ENCODE data around the gene OLIG2.

OLIG2 gene

DNA sequence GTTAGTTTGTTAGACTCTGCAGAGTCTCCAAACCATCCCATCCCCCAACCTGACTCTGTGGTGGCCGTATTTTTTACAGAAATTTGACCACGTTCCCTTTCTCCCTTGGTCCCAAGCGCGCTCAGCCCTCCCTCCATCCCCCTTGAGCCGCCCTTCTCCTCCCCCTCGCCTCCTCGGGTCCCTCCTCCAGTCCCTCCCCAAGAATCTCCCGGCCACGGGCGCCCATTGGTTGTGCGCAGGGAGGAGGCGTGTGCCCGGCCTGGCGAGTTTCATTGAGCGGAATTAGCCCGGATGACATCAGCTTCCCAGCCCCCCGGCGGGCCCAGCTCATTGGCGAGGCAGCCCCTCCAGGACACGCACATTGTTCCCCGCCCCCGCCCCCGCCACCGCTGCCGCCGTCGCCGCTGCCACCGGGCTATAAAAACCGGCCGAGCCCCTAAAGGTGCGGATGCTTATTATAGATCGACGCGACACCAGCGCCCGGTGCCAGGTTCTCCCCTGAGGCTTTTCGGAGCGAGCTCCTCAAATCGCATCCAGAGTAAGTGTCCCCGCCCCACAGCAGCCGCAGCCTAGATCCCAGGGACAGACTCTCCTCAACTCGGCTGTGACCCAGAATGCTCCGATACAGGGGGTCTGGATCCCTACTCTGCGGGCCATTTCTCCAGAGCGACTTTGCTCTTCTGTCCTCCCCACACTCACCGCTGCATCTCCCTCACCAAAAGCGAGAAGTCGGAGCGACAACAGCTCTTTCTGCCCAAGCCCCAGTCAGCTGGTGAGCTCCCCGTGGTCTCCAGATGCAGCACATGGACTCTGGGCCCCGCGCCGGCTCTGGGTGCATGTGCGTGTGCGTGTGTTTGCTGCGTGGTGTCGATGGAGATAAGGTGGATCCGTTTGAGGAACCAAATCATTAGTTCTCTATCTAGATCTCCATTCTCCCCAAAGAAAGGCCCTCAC lies at the start of gene OLIG2:
TSS of gene OLIG2 (plus strand) at position 447 of the 954 bp plus-strand sequence. CDS start 928 bp downstream, outside the sequence.
- TF ChIP-seq CTCF (IDR thresholded peaks at IDR 0.05; ENCODE audit: insufficient read depth, missing control alignments) = no peak
- FAIRE-seq (no peak), DNase-seq (ENCODE audit: insufficient read length, low spot score) (peak; percentile 97)

GRCh38 chr21:32976791-32977190 lies 48.9 kb upstream of the OLIG2 start:
- FAIRE-seq (no peak), DNase-seq (ENCODE audit: insufficient read length, low spot score) (no peak)
- no peak for TF ChIP-seq CTCF (IDR thresholded peaks at IDR 0.05; ENCODE audit: insufficient read depth, missing control alignments)

GRCh38 chr21:32977216-32977615 lies 48.5 kb upstream of the OLIG2 start:
- FAIRE-seq (no peak), DNase-seq (ENCODE audit: insufficient read length, low spot score) (no peak)
- TF ChIP-seq CTCF (IDR thresholded peaks at IDR 0.05; ENCODE audit: insufficient read depth, missing control alignments) = no peak

GRCh38 chr21:32978331-32979270 lies 47.1 kb upstream of the OLIG2 start:
- DNase-seq (ENCODE audit: insufficient read length, low spot score) = no peak
- FAIRE-seq = no peak
- TF ChIP-seq CTCF (IDR thresholded peaks at IDR 0.05; ENCODE audit: insufficient read depth, missing control alignments) = no peak

GRCh38 chr21:32979598-32980268 lies 46.0 kb upstream of the OLIG2 start:
- no peak for TF ChIP-seq CTCF (IDR thresholded peaks at IDR 0.05; ENCODE audit: insufficient read depth, missing control alignments)
- DNase-seq (ENCODE audit: insufficient read length, low spot score) = no peak
- FAIRE-seq = no peak

DNA sequence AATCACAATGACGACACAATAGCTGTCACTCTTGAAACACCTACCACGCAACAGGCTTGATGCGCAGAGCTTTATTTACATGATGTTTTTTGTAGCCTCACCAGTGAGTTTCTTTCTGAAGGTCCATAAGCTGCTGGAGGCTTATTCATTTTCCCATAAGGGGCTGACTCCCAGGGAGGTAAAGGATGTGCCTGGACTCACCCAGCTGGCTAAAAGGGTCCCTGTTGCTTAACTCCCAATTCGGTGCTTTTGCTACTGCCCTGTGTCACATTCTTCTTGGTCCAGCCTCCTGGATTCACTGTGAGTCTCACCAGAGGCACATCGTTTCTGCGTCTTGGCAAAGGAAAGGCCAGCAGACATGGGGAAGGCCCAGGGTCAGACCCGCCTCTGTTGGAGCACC lies 44.6 kb upstream of the OLIG2 start:
- no peak for DNase-seq (ENCODE audit: insufficient read length, low spot score)
- FAIRE-seq = no peak
- TF ChIP-seq CTCF (IDR thresholded peaks at IDR 0.05; ENCODE audit: insufficient read depth, missing control alignments) = no peak
